HG02870 (cell line): Measurements from ENCODE around the gene DTYMK.
"Not testable (repeated sequence)": the region's sequence is repeated elsewhere in the genome, so short reads cannot be mapped to it uniquely, and the experiment has no call there.

ENCODE experiments used
- ATAC-seq: cut with Tn5 transposase; IDR thresholded peaks from one replicate; pipeline ENCODE4 v1.9.1; 2021; ENCODE audit warnings: mild to moderate bottlenecking, moderate library complexity; ENCODE audit not compliant: unreplicated experiment

Gene DTYMK

GRCh38 chr2:241673189-241673663, 13.4 kb downstream of the DTYMK start:
- no peak for ATAC-seq

GRCh38 chr2:241672243-241673188, 14.1 kb downstream of the DTYMK start:
- no peak for ATAC-seq

GRCh38 chr2:241671457-241672240, 15.0 kb downstream of the DTYMK start:
- no peak for ATAC-seq

GRCh38 chr2:241670333-241671110, 16.1 kb downstream of the DTYMK start:
- no peak for ATAC-seq

- ATAC-seq: no peak
Observed at GRCh38 chr2:241668839-241669238, 17.8 kb downstream of the DTYMK start.

GRCh38 chr2:241668354-241668753, 18.3 kb downstream of the DTYMK start:
- ATAC-seq: no peak

GRCh38 chr2:241666627-241667400, 19.8 kb downstream of the DTYMK start:
- no peak for ATAC-seq

GRCh38 chr2:241665731-241666440, 20.7 kb downstream of the DTYMK start:
- no peak for ATAC-seq

GRCh38 chr2:241662731-241663130, 23.9 kb downstream of the DTYMK start:
- not testable (repeated sequence) for ATAC-seq

- no peak for ATAC-seq
Observed at GRCh38 chr2:241660593-241661213, 25.9 kb downstream of the DTYMK start.

GRCh38 chr2:241659150-241659739, 27.4 kb downstream of the DTYMK start:
- no peak for ATAC-seq

GRCh38 chr2:241658296-241658695, 28.3 kb downstream of the DTYMK start:
- ATAC-seq: no peak

GRCh38 chr2:241657786-241658254, 28.8 kb downstream of the DTYMK start:
- no peak for ATAC-seq

- no peak for ATAC-seq
Observed at GRCh38 chr2:241656190-241656741, 30.3 kb downstream of the DTYMK start.

GRCh38 chr2:241655516-241656189, 31.0 kb downstream of the DTYMK start:
- no peak for ATAC-seq

GRCh38 chr2:241654551-241654950, 32.1 kb downstream of the DTYMK start:
- ATAC-seq: no peak

GRCh38 chr2:241653210-241653750, 33.3 kb downstream of the DTYMK start:
- ATAC-seq: no peak
